PC-3 (cell line): ENCODE results near the gene PTPRD.

ENCODE experiments used
- CTCF ChIP-seq: fragments of 300-600 bp; sonication (generic); conservative IDR thresholded peaks from 2 replicates; pipeline ENCODE4 v1.5.1; 2017; ENCODE audit warnings: antibody characterized with exemption, low read depth, mild to moderate bottlenecking, low read length
- EZH2 ChIP-seq: fragments of 300-600 bp; sonication (generic); IDR thresholded peaks from one replicate; pipeline ENCODE4 v1.6.1; 2017; ENCODE audit warnings: antibody characterized with exemption, mild to moderate bottlenecking, low read length; ENCODE audit not compliant: unreplicated experiment

- TF ChIP-seq CTCF (no peak), EZH2 (no peak)
These were observed 2327.9 kb downstream of the PTPRD start for GRCh38 chr9:8284884-8285283.
